ENCODE results near the gene CCL3.

The CCL3 gene

DNA sequence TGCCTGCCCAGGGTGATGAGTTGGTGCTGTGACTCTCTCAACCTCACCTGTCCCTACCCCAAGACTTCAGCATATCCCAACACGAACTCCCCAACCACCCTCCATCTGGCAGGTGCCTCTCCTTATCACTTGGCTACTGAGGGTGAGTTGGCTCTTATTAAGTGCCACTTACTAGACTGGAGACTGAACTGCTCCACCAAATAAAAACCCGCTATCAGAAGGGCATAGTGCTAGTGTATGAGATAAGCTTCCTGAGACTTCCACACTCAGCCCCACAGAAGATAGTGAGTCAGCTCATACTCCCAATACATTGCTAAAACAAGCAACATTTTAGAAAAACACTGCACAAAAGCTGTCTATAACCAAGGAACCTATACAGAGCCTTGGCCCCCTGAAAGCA, 41.9 kb downstream of the CCL3 start:
- CTCF ChIA-PET = interaction anchor here (1.1 to 1.6 kb wide), 2 partner anchors 8 to 101 kb away, joined by 3 to 6 read pairs; no protein-coding TSS in a partner anchor
- POLR2A ChIA-PET = no interaction called here

More for the DNA sequence above, 41.9 kb downstream of the CCL3 start:
- Histone ChIP-seq H3K9me3 (ENCODE audit: control insufficient read depth, insufficient read depth, low read depth, low read length) (no peaks in the 10 kb centered on the region; the same call in none of the 2 replicates), H3K4me3 (ENCODE audit: low read depth, low read length) (no peak overlapping the region), H3K4me1 (ENCODE audit: control insufficient read depth, insufficient read depth, low read length) (no peaks in the 10 kb centered on the region), H3K27ac (ENCODE audit: extremely low read depth, low read depth, low read length) (no peak overlapping the region), H3K36me3 (ENCODE audit: control insufficient read depth in 2 of 2, insufficient read depth in 1 of 2, low read length in 2 of 2) (no peaks in the 10 kb centered on the region)
- TF ChIP-seq ZNF114 (tag by site-specific recombination; IDR thresholded peaks at IDR 0.05) (no peak), ZNF776 (tag by site-specific recombination; IDR thresholded peaks at IDR 0.05; ENCODE audit: borderline replicate concordance) (no peak), KLF8 (tag by site-specific recombination; IDR thresholded peaks at IDR 0.05) (no peak), ZNF169 (tag by site-specific recombination; IDR thresholded peaks at IDR 0.05) (no peak), TRIM28 (IDR thresholded peaks at IDR 0.05; ENCODE audit: borderline replicate concordance, low read length) (no peak), TCF7L2 (IDR thresholded peaks at IDR 0.05; ENCODE audit: borderline replicate concordance, low read depth, low read length) (no peak), OSR2 (tag by site-specific recombination; IDR thresholded peaks at IDR 0.05) (no peak)

Measured in HEK293 (cell line).